ENCODE measurements around the gene LEAP2.
"Not testable (repeated sequence)": the region's sequence is repeated elsewhere in the genome, so short reads cannot be mapped to it uniquely, and the experiment has no call there.

The LEAP2 gene

DNA sequence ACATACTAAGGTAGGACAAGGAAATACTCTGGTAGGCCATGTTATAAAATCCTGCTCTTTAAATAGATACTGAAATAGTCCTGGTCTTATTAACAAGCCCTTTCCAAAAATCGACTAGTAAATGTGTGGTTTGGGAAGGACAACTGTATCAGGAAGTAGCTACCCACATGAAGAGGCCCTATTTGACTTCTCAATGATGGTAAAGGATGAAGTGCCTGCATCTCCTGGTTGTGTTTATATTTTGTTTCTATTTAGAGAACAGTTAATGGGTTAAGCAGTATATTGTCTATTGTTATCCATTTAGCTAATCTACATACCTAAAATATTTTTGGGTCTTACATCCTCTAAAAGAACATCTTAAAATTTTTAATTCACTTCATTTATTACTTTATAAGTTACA is 19.7 kb upstream of the LEAP2 start:
- no peak overlapping the region for H2AFZ ChIP-seq (ENCODE audit: low read depth, low read length)
- H3K4me1 ChIP-seq (ENCODE audit: insufficient read depth, low read length), result no peaks in the 10 kb centered on the region
- H3K27me3 ChIP-seq (ENCODE audit: insufficient read depth, low read length), result peaks cover 11% of the 10 kb centered on the region
- H3K36me3 ChIP-seq (ENCODE audit: insufficient read depth, low read length), result no peaks in the 10 kb centered on the region
- no peak overlapping the region for H3K4me3 ChIP-seq (ENCODE audit: low read length)
- no peaks in the 10 kb centered on the region for H3K9me3 ChIP-seq (ENCODE audit: low read length)

DNA sequence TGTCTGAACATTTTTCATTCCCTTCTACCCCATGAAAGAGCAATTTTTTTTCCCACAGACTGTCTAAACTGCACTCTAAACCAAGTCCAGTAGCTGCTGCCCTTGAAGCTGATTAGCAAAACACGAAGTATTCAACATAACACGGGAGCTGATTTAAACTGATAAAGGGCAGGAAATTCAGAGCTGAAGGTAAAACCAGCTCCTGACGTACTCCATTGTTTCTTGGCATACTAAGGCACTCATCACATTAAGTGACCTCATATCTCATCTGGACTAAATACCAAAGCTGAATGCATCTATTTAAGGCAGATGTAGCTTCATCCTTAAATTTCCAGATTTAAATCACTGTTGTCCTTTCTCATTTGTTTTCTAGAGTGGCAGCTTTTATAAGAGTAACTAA is 19.2 kb upstream of the LEAP2 start:
- Histone ChIP-seq H3K4me3 (ENCODE audit: low read length) (no peak overlapping the region), H3K36me3 (ENCODE audit: insufficient read depth, low read length) (no peaks in the 10 kb centered on the region), H3K27me3 (ENCODE audit: insufficient read depth, low read length) (peaks cover 6% of the 10 kb centered on the region)

DNA sequence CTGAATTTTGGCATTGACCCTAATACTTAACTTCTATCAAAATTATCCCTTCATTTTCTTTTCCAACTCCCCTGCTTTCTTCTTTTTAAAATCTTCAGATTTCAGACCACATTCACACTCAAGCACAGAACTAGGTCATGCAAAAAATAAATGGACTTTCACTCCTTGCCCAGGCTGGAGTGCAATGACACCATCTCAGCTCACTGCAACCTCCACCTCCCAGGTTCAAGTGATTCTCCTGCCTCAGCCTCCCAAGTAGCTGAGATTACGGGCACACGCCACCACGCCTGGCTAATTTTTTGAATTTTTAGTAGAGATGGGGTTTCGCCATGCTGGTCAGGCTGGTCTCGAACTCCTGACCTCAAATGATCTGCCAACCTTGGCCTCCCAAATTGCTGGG is 18.5 kb upstream of the LEAP2 start:
- H3K27me3 ChIP-seq (ENCODE audit: insufficient read depth, low read length); H2AFZ ChIP-seq (ENCODE audit: low read depth, low read length); H3K9me3 ChIP-seq (ENCODE audit: low read length); H3K4me3 ChIP-seq (ENCODE audit: low read length); H3K36me3 ChIP-seq (ENCODE audit: insufficient read depth, low read length); H3K4me1 ChIP-seq (ENCODE audit: insufficient read depth, low read length): not testable (repeated sequence)

More for the DNA sequence above, 19.2 kb upstream of the LEAP2 start:
- Histone ChIP-seq H3K4me1 (ENCODE audit: insufficient read depth, low read length) (no peaks in the 10 kb centered on the region), H3K9me3 (ENCODE audit: low read length) (no peaks in the 10 kb centered on the region), H2AFZ (ENCODE audit: low read depth, low read length) (no peak overlapping the region)

DNA sequence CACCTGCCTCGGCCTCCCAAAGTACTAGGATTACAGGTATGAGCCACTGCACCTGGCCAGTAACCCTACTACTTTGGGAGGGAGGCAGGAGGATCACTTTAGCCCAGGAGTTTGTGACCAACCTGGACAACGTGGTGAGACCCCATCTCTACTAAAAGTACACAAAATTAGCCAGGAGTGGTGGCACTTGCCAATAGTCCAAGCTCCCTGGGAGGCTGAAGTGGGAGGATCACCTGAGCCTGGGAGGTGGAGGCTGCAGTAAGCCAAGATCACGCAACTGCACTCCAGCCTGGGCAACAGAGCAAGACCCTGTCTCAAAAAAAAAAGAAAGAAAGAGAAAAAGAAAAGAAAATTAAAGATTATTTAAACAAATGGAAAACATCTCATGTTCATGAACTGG is 17.5 kb upstream of the LEAP2 start:
- no peak overlapping the region for H3K4me3 ChIP-seq (ENCODE audit: low read length)

DNA sequence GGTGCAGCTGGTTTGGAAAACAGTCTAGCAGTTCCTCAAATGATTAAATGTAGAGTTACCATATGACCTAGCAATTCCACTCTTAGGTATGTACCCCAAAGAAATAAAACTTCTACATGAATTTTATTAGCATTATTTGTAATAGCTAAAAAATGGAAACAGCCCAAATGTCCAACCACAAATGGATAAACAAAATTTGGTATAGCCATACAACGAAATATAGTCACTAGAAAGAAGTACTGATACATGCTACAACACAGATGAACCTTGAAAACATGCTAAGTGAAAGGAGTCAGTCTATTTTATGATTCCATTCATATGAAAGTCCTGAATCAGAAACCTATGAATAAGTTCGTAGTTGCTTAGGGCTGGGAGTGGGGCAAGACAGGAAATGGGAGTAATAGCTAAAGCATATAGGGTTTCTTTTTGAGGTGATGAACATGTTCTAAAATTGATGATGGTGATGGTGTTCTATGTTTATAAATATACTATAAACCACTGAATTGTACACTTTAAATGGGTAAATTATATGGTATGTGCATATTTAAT is 13.5 kb upstream of the LEAP2 start:
- Histone ChIP-seq H3K36me3 (ENCODE audit: insufficient read depth, low read length) (no peaks in the 10 kb centered on the region), H3K27me3 (ENCODE audit: insufficient read depth, low read length) (no peaks in the 10 kb centered on the region), H2AFZ (ENCODE audit: low read depth, low read length) (no peak overlapping the region), H3K4me3 (ENCODE audit: low read length) (no peak overlapping the region), H3K9me3 (ENCODE audit: low read length) (no peaks in the 10 kb centered on the region), H3K4me1 (ENCODE audit: insufficient read depth, low read length) (no peaks in the 10 kb centered on the region)

More for the DNA sequence above, 17.5 kb upstream of the LEAP2 start:
- Histone ChIP-seq H3K4me1 (ENCODE audit: insufficient read depth, low read length) (no peaks in the 10 kb centered on the region), H3K9me3 (ENCODE audit: low read length) (no peaks in the 10 kb centered on the region), H3K36me3 (ENCODE audit: insufficient read depth, low read length) (no peaks in the 10 kb centered on the region), H2AFZ (ENCODE audit: low read depth, low read length) (no peak overlapping the region), H3K27me3 (ENCODE audit: insufficient read depth, low read length) (no peaks in the 10 kb centered on the region)

DNA sequence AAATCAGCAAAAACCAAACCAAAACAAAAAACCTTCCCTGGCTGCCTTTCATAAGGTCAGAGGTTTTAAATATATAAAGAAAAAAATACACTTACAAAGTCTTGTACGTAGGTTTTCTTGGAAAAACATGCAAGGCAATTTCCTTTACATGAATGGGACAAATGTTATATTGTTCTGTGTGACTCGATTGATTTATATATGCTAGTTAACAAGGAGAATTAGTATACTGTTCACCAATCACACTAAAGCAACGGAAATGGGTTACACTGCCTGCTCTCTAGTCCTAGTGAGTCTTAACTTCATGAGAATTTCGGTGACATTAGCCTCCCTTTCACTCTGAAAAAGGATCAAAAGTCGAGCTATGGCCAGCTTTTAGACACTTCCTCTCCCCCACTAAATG is 12.7 kb upstream of the LEAP2 start:
- Histone ChIP-seq H3K4me3 (ENCODE audit: low read length) (no peak overlapping the region), H3K9me3 (ENCODE audit: low read length) (no peaks in the 10 kb centered on the region), H3K4me1 (ENCODE audit: insufficient read depth, low read length) (no peaks in the 10 kb centered on the region), H3K36me3 (ENCODE audit: insufficient read depth, low read length) (no peaks in the 10 kb centered on the region), H3K27me3 (ENCODE audit: insufficient read depth, low read length) (no peaks in the 10 kb centered on the region), H2AFZ (ENCODE audit: low read depth, low read length) (no peak overlapping the region)

DNA sequence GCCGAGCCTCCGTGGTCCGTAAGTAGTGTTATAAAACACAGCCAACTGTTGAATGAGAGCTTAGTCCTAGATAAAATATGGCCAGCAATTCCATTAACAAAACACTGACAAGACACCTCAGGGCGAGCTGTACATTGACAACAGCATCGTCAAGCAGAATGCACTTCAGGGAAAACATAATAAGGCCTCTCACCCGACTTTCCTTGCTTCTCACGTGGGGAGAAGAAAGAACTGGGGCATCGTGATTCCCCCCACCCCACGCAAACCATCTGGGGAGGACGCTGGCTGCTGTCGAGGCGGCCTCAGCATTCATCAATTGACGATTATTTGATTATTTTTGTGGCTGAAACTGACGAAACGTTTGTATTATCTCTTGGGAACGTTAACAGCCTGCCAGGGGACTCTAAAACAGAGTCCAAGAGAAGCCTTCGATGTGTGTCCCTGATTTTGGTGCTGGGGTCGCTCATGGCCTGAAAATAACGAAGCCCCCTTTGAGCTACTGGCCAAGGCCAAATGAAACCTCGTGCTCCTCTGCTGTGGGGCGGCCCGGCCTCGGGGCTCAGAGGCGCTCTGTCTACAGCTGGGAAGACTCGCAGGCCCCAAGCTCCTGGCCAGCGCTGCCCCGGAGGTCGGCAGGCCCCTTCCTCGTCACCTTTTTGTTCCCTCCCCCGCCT is 7.7 kb upstream of the LEAP2 start:
- Histone ChIP-seq H3K36me3 (ENCODE audit: insufficient read depth, low read length) (peaks cover 21% of the 10 kb centered on the region), H3K27me3 (ENCODE audit: insufficient read depth, low read length) (no peaks in the 10 kb centered on the region), H3K4me1 (ENCODE audit: insufficient read depth, low read length) (peaks cover 8% of the 10 kb centered on the region), H3K9me3 (ENCODE audit: low read length) (no peaks in the 10 kb centered on the region), H2AFZ (ENCODE audit: low read depth, low read length) (peak overlapping the region; percentile 47), H3K4me3 (ENCODE audit: low read length) (peak overlapping the region; percentile 75)

DNA sequence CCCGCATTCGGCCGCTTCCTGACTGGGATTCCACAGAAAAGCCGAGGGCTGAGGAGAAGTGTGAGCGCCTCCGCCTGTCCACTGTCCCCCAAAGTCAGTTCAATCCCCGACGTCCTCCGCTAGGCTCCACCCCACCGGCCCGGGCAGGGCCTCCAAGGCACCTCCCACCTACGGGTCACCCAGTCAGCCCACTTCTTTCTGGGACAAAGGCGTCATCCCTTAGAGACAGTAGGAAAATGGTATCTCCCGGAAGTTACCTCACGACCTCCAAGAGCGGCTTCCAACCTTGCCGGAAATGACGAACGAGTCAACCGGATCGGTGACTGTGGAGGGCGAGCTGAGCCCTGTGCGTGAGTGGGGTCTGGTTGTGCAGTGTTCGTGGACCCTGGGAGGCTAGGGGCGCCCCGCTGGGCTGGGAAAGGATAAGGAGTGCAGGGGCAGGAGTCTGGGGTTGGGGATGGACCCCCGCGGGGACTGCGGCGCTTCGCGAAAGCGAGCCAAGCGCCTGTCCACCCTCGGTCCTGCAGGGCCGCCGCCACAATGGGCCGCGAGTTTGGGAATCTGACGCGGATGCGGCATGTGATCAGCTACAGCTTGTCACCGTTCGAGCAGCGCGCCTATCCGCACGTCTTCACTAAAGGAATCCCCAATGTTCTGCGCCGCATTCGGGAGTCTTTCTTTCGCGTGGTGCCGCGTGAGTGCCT is 7.0 kb upstream of the LEAP2 start, which contains the start of the genes GDF9 and UQCRQ:
Gene GDF9 (minus strand): TSS at position 128 of the 704 bp plus-strand sequence. CDS start 1,936 bp downstream, outside the sequence.
Gene UQCRQ (plus strand): TSS at position 301 of the 704 bp plus-strand sequence. CDS start 240 bp downstream, at position 541.
- peaks cover 21% of the 10 kb centered on the region for H3K36me3 ChIP-seq (ENCODE audit: insufficient read depth, low read length)
- H3K4me3 ChIP-seq (ENCODE audit: low read length), result peak within 1 kb of the TSS; percentile 75
- H2AFZ ChIP-seq (ENCODE audit: low read depth, low read length), result peak within 1 kb of the TSS; percentile 47
- H3K9me3 ChIP-seq (ENCODE audit: low read length), result no peaks in the 10 kb centered on the region
- H3K4me1 ChIP-seq (ENCODE audit: insufficient read depth, low read length), result peaks cover 8% of the 10 kb centered on the region
- H3K27me3 ChIP-seq (ENCODE audit: insufficient read depth, low read length), result no peaks in the 10 kb centered on the region

DNA sequence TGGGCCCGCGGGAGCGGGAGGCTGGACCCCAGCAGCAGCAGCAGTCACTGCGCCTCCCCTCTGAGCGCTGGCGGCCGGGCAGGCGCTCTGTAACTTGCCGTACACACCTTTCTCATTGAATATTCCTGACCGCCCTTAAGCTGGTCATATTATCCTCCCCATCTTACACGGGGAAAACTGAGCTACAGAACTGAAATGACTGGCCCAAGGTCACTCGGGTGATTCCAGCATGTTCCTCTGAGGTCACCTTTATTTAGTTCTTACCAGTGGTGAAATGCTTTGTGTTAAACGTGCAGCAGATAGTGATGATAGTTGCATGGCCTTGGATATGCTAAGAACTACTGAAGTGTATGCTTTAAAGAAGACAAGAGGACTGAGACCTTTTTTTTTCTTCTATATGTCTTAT is 6.4 kb upstream of the LEAP2 start:
- Histone ChIP-seq H2AFZ (ENCODE audit: low read depth, low read length) (no peak overlapping the region), H3K9me3 (ENCODE audit: low read length) (no peaks in the 10 kb centered on the region), H3K4me3 (ENCODE audit: low read length) (peak overlapping the region; percentile 75), H3K27me3 (ENCODE audit: insufficient read depth, low read length) (no peaks in the 10 kb centered on the region), H3K36me3 (ENCODE audit: insufficient read depth, low read length) (peaks cover 24% of the 10 kb centered on the region), H3K4me1 (ENCODE audit: insufficient read depth, low read length) (peaks cover 8% of the 10 kb centered on the region)

DNA sequence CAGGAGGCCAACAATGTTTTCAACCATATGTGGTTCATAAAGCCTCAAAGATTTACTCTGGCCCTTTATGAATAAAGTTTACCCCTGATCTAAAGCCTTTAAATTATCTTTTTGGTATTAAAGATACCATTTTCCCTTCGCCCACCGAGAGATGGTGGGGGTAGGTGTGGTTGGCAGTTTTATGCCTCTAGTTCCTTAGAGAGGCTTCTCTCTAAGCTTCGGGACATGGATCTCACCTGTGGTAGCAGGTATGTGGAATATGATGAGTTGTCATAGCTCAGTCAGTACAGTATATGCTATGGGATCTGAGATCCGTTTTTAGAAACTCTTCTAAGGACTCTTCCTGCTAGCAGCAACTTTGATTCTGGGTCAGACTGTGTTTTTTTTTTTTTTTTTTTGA is 4.7 kb upstream of the LEAP2 start:
- Histone ChIP-seq H3K9me3 (ENCODE audit: low read length) (no peaks in the 10 kb centered on the region), H3K27me3 (ENCODE audit: insufficient read depth, low read length) (no peaks in the 10 kb centered on the region), H3K4me3 (ENCODE audit: low read length) (no peak overlapping the region), H3K4me1 (ENCODE audit: insufficient read depth, low read length) (peaks cover 13% of the 10 kb centered on the region), H3K36me3 (ENCODE audit: insufficient read depth, low read length) (peaks cover 24% of the 10 kb centered on the region), H2AFZ (ENCODE audit: low read depth, low read length) (no peak overlapping the region)

DNA sequence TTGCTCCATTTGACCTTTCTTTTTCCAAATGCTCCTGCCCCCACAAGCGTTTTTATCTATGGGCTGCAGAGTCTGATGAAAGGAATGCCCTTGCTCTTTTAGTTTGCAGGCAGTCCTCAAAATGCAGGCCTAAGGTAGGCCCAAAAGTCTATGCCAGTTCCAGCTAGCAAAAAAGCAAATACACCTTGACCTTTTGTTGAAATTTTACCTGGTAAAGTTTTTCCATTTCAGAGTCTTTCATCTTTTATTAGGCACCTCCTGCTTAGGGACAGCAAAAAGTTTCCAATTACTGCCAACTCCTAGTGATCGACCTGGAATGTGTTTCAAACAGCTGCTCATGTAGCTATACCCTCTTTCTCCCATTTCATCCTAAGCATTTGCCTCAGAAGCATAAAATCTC is 2.7 kb upstream of the LEAP2 start:
- H2AFZ ChIP-seq (ENCODE audit: low read depth, low read length), result no peak overlapping the region
- peaks cover 13% of the 10 kb centered on the region for H3K4me1 ChIP-seq (ENCODE audit: insufficient read depth, low read length)
- H3K9me3 ChIP-seq (ENCODE audit: low read length), result no peaks in the 10 kb centered on the region
- H3K36me3 ChIP-seq (ENCODE audit: insufficient read depth, low read length), result peaks cover 31% of the 10 kb centered on the region
- H3K4me3 ChIP-seq (ENCODE audit: low read length), result no peak overlapping the region
- H3K27me3 ChIP-seq (ENCODE audit: insufficient read depth, low read length), result no peaks in the 10 kb centered on the region

DNA sequence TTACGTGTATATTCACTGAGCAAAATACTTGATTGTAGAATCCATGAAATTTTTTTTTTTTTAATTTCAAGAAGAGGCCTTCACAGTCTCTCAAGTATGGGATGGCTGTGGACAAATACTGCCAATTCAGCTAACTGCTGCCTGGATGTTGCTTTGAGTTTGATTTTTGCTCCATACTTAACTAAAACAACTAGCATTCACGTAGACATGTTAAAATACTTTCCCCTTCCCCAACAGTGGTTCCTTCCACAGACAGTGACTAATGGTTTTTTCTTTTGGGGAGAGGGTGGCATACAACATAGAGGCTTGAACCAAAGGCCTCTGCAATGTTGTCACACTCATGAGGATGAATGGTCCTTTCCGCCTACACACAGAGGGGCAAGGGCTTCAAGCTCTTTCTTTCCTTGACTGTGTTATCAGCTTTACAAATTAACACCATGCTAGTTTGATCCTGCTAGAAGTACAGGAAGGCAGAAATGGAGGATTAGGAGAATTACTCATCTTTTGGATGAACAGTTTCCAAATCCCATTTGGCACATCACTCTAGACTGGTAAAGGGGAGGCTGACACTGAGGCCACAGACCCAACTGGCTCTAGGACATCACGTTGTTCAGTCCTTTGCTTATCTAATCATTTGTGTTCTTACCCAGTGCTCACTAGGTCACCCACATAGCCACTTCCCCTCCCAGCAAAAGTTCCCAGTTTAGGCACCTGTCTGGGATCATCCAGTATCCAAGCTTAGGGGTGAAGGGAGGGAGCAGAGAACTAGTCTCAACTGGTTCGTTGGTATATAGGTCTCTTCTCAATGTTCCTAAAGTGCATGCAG is 1.8 kb upstream of the LEAP2 start:
- Histone ChIP-seq H3K9me3 (ENCODE audit: low read length) (no peaks in the 10 kb centered on the region), H3K4me1 (ENCODE audit: insufficient read depth, low read length) (peaks cover 13% of the 10 kb centered on the region), H3K36me3 (ENCODE audit: insufficient read depth, low read length) (peaks cover 31% of the 10 kb centered on the region), H3K27me3 (ENCODE audit: insufficient read depth, low read length) (no peaks in the 10 kb centered on the region), H3K4me3 (ENCODE audit: low read length) (no peak overlapping the region), H2AFZ (ENCODE audit: low read depth, low read length) (no peak overlapping the region)

DNA sequence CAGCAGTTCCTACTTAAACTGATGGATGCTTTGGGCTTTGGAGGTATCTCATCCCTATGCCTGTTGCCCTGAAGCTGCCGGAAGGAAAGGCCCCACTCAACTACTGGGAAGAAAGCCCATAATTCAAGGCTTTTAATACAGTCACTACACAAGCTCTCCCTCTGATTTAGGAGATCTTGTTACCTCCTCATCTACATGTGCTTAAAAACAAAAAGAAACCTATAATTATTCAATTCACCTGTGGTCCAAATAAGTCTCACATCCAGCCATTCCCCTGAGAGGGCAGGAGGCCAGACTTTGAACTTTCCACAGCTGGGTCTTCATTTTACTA is 715 bp upstream of the LEAP2 start:
- Histone ChIP-seq H2AFZ (ENCODE audit: low read depth, low read length) (no peak overlapping the region), H3K9me3 (ENCODE audit: low read length) (no peaks in the 10 kb centered on the region), H3K4me1 (ENCODE audit: insufficient read depth, low read length) (peaks cover 5% of the 10 kb centered on the region), H3K36me3 (ENCODE audit: insufficient read depth, low read length) (peaks cover 27% of the 10 kb centered on the region), H3K4me3 (ENCODE audit: low read length) (no peak overlapping the region), H3K27me3 (ENCODE audit: insufficient read depth, low read length) (no peaks in the 10 kb centered on the region)

All from neuron (in vitro differentiated cells).